NK-92 treated with Interleukin-12 subunit alpha and Interleukin-12 subunit beta, amount 100 ng/mL, for 24 hours (cell line): ENCODE measurements around the gene GNE.
"Not testable (repeated sequence)": the region's sequence is repeated elsewhere in the genome, so short reads cannot be mapped to it uniquely, and the experiment has no call there.

Source experiments
- DNase-seq: peaks from one replicate; lab custom pipeline; 2025; lab: John Stamatoyannopoulos, UW

The GNE gene

GRCh38 chr9:36264896-36265295 lies 6.6 kb upstream of the GNE start:
- no peak for DNase-seq

DNA sequence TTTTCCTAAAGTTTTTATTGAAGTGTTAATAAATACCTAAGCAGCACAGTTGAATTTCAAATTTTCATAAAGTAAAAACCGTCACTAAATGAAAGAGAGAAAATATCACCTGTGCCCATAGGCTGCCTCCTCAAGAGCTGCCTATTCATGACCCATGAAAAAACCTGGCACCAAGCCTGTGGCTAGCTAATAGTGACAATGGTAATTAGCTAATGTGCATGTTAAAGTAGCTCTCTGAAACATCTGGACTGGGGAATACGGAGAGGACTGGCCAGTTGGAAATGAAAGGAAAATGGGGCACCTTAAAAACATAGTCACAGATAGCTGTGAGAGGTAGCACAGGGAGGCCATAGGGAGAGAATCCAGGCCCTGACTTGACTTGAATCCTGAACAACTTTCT lies 5.4 kb upstream of the GNE start:
- DNase-seq: no peak

GRCh38 chr9:36258996-36259533 lies 817 bp upstream of the GNE start:
- no peak for DNase-seq

DNA sequence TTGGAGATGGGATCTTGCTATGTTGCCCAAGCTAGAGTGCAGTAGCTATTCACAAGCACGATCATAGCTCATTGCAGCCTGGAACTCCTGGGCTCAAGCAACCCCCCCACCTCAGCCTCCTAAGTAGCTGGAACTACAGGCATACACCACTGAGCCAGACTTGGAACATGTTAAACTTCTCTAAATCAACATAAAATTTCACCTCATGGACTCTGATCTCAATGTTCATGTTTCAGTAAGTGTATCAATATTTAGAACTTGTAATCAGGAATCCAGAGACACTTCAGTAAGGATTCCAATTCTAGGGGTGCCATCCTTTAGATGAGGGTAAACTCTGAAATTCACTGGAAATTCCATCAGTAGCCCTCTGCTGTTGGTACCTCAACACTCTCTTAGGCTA lies 6.8 kb downstream of the GNE start:
- no peak for DNase-seq

DNA sequence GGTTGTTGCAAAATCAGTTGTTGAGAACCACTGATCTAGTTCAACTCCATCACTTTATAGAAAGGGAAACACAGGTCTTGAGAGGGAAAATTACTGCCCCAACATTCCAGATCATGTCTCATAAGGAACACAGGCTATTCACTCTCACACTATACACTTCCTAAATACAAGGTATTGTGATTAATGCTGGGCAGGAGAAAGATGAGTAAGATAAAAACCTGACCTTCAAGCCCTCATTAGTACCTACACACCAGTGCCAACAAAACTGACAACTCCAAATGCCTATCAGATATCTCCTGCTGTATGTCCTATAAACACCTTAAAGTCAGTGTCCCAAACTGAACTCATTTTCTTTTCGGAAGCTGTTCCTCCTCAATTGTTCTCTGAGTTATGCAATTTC lies 8.2 kb downstream of the GNE start:
- DNase-seq: no peak

DNA sequence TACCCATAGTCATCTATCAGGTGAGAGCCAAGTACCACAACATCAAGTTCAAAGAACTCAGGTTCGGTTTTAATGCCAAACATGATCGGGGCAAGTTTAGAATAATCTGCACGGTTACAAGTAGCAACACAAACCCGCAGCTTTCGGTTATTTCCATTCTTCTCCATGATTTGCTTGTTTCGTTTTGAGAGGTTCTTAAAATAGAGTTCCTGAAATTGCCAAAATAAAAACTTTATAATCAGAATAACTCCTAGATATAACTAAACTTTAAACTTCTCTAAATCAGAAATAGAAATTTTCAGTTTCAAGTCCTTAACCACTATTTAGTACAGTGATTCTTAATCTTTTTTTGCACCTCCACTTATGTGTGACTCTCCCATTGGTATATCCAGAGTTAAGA lies 9.1 kb downstream of the GNE start:
- DNase-seq: no peak

DNA sequence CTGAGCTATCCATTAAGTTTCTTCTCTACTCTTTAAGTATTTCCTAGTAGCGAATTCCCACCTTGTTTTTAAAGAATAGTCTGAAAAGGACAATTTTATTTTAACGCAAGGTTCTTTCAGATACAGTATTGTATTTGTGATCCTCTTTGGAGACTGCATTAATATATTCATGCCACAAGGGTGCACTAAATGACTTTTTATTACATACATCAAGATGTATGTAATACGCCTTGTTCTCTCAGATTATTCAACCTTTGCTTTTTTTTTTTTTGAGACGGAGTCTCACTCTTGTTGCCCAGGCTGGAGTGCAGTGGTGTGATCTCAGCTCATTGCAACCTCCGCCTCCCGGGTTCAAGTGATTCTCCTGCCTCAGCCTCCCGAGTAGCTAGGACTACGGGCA lies 10.2 kb downstream of the GNE start:
- DNase-seq: not testable (repeated sequence)

DNA sequence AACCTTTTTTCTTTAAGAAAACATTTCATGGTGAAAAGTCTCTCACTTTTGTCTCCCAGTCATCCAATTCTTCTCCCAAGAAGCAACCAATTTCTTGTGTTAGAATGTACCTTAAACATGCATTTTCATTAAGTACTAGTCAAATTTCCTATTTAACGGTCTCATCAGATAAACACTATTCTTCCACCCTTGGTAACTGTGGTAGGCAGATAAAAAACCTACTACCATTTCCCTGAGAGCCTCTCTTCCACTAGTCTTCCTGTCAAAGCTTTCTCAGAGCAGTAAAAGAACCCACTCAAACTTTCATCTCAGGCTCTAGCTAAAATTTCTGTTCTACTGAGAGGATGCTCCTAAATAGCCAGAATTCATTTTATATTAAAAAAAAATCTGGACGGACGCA lies 10.9 kb downstream of the GNE start:
- DNase-seq: no peak

- no peak for DNase-seq
Observed at GRCh38 chr9:36245906-36246305, 12.3 kb downstream of the GNE start.

GRCh38 chr9:36239675-36240074 lies 18.6 kb downstream of the GNE start:
- DNase-seq: not testable (repeated sequence)

- DNase-seq: not testable (repeated sequence)
Observed at GRCh38 chr9:36239205-36239604, 19.0 kb downstream of the GNE start.

DNA sequence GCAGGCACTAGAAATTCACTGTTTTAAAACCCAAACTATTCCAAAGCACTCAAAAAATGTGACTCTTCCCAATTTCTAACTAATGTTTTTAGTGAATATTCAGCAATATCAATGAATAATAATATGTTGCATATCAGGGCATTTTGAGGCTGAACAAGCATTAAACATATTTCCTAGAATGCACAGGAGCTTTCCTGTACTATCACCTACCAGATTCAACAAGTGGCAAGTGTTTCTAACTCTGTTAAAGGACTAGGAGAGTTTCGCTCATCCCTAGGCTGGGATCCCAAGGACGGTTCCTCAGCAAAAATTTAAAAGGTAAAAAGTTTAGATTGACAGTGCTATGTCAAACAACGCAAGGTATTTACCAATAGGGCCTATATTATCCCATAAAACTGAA lies 21.0 kb downstream of the GNE start:
- DNase-seq: no peak

GRCh38 chr9:36222449-36222848 lies 35.8 kb downstream of the GNE start:
- DNase-seq: no peak

GRCh38 chr9:36221667-36222066 lies 36.6 kb downstream of the GNE start:
- no peak for DNase-seq

DNA sequence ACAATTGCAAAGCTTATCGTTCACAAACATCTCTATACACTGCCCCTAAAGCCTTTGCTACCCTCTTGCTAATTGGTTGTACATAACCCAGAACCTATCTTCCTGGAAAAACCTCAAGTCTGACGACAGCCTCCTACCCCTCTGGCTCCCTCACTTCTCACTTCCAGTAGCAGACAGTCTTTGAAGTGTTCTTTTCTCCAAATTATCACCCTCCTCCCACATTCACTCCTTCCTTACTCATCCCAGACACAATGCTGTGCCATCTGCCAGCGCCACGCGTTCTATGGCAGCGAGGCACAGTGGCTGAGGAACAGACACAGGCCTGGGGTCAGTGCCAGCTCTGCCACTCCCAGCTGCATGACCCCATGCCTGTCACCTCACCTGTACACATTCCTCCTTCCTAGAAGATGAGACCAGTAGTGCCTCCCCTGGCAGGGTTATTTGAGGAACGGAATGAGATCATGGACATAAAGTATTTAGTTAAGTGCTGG lies 39.8 kb downstream of the GNE start:
- no peak for DNase-seq

DNA sequence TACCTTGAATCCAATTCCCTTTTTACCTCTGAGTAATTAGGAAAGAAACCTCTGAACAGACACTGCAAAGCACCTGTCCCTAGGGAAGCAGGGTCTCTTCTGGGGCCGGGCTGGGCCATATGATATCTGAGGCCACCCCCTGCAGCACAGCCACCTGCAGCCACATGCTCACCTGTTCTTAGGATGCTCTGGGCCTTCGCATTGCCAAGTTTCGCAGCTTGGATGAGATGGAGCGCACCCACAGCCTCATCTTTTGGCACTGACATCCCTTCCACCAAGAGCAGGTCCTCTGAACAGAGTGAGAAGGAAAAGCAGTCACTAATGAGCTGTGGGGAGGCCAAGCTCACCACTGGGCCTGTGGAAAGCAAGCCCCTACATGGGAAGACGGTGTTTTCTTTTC lies 40.2 kb downstream of the GNE start:
- DNase-seq: no peak

DNA sequence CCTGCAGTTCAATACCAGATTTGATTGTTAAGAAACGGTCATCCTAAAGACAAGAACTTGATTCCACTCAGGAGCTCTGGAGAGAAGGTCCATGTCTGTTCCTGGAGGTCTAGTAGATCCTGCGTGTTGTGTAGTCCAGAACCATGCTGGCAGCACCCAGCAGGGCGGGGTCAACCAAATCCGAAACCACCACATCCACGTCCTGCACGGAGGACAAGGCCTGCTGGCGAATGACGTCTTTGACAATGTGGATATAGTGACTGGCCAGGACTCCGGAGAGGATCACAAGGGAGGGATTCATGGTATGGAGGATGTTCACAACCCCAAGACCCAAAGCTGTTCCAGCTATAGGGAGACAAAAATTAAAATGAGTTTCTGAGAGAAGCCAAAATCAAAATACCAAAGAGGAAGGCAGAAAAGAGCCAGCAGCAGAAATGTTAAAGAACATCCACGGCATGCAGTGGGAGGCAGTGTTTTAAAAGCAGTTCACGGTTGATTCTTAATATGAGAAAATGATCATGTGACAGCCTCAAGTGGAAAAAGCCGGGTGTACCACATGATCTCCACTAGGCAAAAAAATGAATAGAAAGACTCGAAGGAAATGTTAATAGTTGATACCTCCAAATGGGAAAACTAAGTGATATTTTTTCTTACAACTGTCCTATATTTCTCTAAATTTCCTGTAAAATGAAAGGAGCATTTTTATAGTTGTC lies 40.8 kb downstream of the GNE start:
- no peak for DNase-seq

- DNase-seq: no peak
Observed at GRCh38 chr9:36214571-36214970, 43.7 kb downstream of the GNE start.

DNA sequence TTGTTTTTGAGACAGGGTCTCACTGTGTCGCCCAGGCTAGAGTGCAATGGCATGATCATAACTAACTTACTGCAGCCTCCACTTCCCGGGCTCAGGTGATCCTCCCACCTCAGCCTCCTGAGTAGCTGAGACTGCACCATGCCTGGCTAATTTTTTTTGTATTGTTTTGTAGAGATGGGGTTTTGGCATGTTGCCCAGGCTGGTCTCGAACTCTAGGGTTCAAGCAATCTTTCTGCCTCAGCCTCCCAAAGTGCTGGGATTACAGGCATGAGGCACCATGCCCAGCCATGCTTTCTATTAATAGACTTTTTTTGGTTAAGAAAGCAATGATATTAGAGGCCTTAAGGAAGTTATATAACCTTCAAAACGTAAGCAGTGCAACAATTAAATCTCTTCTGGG lies 44.3 kb downstream of the GNE start:
- no peak for DNase-seq

DNA sequence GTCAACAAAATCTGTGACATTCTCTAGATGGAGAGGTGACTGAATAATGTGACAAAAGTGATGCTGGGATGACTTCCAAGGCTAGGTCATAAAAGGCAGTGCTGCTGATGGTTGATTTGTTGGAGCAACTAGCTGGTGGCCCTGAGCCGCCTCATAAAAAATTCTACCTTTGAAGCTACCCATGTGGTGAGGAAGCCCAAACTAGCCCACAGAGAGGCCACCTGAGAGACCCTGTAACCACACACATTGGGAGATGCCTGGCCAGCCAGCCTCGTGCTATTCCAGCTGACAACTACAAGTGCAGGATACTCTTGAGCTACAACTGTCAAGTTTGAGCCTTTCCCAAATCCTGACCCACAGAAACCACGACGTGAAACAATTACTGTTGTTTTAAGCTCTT lies 44.9 kb downstream of the GNE start:
- no peak for DNase-seq

GRCh38 chr9:36211510-36211909 lies 46.7 kb downstream of the GNE start:
- DNase-seq: no peak

DNA sequence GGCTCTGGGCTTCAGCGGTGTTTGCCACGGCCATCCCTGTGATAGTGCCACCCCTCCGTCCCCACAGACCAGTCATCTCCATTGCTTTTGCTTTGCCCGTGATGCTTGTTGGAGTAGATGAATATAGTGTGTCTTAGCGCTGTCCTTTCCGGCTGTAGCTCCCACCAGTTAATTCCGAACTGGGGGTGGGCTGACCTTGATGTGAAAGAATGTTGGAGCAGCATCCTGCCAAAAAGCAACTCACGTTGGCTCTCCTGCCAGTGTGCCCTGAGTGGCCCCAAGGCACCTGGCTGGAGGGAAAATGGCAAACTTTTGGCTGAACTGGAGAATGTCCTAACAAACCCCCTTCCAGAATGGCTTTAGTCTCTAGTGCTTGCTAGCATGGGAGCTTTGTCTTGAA lies 47.5 kb downstream of the GNE start:
- DNase-seq: no peak

GRCh38 chr9:36208521-36209253 lies 49.6 kb downstream of the GNE start:
- DNase-seq: no peak
